HG03066 (cell line): Measurements from ENCODE around the gene CDX4.
"Not testable (repeated sequence)": the region's sequence is repeated elsewhere in the genome, so short reads cannot be mapped to it uniquely, and the experiment has no call there.

ENCODE experiments used
- ATAC-seq: cut with Tn5 transposase; IDR thresholded peaks from one replicate; pipeline ENCODE4 v1.9.1; 2021; ENCODE audit warnings: low read depth; ENCODE audit not compliant: unreplicated experiment

The CDX4 gene, protein sequence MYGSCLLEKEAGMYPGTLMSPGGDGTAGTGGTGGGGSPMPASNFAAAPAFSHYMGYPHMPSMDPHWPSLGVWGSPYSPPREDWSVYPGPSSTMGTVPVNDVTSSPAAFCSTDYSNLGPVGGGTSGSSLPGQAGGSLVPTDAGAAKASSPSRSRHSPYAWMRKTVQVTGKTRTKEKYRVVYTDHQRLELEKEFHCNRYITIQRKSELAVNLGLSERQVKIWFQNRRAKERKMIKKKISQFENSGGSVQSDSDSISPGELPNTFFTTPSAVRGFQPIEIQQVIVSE

DNA sequence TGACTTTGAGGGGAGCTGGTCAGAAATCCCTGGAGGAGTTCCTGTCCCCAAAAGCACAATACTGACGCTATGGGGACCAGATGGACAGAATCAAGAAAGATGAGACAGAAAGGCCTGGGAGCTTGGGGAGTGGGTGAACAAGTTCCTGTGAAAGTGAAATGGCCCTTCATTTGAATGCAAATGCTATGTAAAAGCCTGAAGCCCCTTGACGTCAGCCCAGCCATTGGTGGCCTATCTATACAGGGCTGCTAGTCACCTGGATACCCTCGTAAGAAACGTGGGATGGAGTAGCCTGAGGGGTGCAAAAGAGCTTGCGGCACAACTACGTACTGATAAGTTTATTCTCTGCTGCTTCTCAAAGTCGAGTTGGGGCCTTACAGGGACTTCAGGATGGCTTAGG is at the start of gene CDX4:
Gene CDX4 (plus strand): TSS at position 223 of the 400 bp plus-strand sequence. CDS start 201 bp downstream, outside the sequence.
- ATAC-seq, result no peak

DNA sequence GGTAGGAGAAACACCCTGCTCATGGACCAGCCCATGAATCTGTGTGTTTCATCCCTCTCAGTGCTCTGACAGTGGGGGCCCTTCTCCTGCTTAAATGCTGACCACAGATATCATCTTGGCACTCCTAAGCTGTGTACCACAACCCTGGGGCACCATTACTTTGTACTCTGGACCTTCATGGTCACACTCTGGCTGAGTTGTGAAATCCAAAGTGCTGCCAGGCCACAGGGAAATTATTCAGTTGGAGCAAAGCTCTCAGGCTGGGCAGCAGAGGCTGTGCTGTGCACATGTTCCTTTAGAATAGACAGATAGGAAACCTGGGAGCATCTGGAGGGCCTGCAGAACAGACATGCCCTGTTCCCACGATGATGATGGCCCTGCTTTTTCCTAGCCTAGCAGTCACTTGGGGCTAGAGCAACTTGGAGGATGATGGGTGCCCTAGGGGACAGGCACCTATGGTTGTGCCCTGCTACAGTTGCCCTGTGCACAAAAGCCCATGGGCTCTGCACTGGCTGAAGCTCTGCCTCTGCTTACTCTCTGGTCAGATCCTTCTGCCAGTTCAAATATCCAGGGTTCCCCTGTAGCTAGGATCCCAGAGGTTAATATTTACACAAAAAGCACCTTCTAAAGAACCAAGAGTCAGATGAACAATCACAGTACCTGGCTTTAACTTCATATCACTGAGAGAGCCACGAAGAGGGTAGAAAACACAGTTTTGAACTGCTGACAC is 48.5 kb upstream of the CDX4 start:
- ATAC-seq, result no peak

DNA sequence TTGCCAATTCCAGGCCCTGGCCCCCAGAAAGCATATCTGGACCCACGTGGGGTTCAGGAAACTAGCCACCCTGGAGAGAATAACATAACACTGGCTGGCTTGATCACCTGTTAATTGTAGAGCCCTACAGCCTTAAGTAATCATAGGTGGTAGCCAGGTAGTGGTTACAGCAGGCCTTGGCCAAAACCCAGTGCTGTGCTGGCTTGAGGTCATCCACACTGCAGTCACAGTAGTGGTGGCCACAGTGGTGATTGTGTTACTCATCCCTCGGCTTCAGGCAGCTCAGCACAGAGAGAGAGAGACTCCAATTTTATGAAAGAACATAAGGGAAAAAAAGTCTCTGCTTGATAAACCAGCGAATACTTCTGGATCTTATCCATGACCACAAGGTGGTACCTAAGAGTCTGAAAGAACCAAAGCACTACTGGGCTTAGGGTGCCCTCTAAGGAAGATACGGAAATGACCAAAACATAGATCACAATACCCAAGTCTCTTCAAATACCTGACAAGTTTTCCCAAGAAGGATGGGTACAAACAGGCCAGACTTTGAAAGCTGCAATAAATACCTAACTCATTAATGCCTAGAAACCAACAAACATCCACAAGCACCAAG is 46.6 kb upstream of the CDX4 start:
- ATAC-seq, result no peak

DNA sequence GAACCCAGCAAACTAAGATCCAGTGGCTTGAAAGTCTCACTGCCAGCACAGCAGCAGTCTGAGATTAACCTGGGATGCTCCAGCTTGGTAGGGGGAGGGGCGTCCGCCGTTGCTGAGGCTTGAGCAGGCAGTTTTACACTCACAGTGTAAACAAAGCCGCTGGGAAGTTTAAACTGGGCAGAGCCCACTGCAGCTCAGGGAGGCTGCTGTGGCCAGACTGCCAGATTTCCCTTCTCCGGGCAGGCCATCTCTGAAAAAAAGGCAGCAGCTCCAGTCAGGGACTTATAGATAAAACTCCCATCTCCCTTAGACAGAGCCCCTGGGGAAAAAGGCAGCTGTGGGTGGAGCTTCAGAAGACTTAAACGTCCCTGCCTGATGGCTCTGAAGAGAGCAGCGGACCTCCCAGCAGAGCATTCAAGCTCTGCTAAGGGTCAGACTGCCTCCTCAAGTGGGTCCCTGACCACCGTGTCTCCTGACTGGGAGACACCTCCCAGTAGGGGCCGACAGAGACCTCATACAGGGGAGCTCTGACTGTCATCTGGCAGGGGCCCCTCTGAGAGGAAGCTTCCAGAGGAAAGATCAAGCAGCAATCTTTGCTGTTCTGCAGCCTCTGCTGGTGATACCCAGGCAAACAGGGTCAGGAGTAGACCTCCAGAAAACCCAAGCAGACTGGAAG is 45.1 kb upstream of the CDX4 start:
- no peak for ATAC-seq

DNA sequence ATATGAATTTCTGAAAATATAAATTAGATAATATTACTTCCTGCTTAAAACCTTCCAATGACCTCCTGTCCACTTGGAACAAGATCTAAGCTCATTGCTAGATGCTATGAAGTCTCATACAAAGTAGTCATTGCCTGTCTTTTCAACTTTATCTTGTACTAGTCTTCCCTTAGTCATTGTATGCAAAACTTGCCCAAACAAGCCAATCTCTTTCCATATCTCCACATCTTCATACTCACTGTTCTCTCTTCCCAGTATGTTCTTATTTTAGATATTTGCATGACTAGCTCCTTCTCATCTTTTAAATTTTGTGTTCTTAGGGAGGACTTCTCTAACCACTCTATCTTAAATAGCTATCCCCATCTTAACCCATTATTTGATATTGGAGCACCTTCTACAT is 33.9 kb upstream of the CDX4 start:
- no peak for ATAC-seq

DNA sequence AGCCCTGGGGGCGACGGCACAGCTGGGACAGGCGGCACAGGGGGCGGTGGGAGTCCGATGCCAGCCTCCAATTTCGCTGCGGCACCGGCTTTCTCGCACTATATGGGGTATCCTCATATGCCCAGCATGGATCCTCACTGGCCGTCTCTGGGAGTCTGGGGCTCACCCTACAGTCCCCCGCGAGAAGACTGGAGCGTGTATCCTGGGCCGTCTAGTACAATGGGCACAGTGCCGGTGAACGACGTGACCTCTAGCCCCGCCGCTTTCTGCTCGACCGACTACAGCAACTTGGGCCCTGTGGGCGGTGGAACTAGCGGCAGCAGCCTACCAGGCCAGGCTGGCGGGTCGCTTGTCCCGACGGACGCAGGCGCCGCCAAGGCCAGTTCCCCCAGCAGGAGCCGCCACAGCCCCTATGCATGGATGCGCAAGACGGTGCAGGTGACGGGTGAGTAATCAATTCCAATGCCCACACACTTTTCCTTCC is 500 bp downstream of the CDX4 start:
- no peak for ATAC-seq

DNA sequence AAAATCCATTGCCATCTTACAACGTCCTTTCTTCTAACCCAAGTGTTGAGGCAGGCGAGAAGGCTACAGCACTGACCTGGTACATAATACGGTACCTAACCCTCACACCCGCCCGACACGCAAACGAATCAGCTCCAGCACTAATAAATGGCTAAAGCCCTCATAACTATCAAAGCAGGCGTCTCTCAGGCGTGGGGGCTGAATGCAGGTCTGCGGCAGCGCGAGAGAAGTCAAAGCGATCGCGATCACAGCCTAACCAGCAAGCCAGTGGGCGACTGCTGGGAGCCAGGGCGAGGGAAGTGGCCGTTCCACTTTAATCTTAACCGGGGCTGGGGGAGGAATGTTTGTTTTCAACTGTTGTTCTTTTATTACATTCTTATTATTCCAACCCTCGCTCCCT is 1.5 kb downstream of the CDX4 start:
- ATAC-seq, result no peak

DNA sequence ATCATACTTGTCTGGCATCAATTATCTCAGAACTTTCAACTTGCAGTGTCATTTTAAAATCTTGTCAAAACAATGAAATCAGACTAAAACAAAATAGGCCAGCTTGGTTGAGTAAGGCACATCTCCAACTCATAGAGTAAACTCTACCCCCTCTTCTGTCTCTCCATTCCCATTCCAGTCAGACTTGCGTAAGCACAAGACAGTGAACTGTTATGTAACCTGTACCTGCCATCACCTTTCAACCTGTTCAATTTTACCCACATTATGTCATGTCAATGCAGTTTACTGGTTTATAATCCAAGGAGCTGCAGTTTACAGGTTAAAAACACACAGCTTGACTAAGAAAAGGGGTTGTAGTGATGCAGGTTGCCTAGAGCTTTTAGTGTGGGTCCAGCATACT is 8.3 kb downstream of the CDX4 start:
- no peak for ATAC-seq

DNA sequence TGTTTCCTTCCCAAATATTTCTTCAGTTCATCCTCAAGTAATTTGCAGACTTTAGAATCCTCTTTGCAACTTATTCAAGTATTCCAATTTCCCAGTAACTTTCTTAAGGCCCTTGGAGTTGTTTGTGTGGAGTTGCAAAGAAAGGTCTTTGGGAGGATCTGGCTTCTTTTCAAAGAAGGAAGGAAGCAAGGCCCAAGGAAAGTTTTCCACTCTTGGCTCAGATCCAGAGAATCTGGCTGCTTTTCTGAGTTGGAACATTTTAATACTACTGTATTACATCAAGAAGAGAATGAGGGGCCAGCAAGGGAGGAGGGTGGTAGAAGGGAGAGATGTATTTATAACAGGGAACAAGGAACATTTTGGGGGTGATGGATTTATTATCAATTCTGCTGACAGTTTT is 10.5 kb downstream of the CDX4 start:
- no peak for ATAC-seq

DNA sequence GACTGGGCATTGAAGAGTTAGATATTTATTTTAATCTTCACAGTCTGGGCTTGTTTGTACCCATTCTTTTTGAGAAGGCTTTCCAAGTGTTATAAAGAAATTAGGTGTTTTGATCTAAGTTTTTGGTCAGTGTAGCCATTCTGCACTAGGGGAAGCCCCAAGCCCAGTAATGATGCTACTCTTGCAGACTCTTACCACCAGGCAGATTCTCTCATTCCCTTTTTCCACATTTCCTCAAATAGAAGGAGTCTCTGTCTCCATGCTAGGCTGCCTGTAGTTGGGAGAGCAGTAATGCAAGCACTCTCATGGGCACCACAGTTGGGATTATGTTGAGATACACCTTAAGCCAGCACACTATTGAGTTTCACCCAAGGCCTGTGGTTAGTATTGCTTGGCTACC is 21.5 kb downstream of the CDX4 start:
- ATAC-seq, result no peak

DNA sequence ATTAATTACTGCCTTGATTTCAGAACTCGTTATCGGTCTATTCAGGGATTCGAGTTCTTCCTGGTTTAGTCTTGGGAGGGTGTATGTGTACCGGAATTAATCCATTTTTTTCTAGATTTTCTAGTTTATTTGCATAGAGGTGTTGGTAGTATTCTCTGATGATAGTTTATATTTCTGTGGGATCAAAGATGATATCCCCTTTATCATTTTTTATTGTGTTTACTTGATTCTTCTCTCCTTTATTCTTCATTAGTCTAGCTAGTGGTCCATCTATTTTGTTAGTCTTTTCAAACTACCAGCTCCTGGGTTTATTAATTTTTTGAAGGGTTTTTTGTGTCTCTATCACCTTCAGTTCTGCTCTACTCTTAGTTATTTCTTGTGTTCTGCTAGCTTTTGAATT is 32.1 kb downstream of the CDX4 start:
- ATAC-seq, result no peak

DNA sequence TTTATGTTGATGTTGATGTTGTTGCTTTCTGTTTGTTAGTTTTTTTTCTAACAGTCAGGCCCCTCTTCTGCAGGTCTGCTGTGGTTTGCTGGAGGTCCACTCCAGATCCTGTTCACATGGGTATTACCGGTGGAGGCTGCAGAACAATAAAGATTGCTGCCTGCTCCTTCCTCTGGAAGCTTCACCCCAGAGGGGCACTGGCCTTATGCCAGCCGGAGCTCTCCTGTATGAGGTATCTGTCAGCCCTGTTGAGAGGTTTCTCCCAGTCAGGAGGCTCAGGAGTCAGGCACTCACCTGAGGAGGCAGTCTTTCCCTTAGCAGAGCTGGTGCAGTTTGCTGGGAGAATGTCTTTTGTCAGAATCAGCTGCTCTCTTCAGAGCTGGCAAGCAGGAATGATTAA is 34.7 kb downstream of the CDX4 start:
- no peak for ATAC-seq

DNA sequence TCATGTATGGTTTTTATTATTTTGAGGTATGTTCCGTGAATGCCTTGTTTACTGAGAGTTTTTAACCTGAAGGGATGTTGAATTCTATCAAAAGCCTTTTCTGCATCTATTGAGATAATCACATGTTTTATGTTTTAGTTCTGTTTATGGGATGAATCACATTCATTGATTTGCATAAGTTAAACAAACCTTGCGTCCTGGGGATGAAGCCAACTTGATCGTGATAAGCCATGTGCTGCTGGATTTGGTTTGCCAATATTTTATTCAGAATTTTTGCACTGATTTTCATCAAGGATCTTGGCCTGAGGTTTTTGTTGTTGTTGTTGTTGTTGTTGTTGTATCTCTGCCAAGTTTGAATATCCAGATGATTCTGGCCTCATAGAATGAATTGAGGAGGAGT is 43.8 kb downstream of the CDX4 start:
- no peak for ATAC-seq

DNA sequence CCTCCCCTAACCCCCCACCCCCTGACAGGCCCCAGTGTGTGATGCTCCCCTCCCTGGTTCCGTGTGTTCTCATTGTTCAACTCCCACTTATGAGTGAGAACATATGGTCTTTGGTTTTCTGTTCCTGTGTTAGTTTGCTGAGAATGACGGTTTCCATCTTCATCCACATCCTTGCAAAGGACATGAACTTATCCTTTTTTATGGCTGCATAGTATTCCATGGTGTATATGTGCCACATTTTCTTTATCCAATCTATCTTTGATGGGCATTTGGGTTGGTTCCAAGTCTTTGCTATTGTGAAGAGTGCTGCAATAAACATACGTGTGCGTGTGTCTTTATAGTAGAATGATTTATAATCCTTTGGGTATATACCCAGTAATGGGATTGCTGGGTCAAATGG is 45.3 kb downstream of the CDX4 start:
- not testable (repeated sequence) for ATAC-seq
